Ovary (tissue), 3 donors: ENCODE results near the gene SLC2A13.

Source experiments
- POLR2A ChIP-seq: fragments of 450-650 bp; IDR thresholded peaks from one replicate; pipeline ENCODE4 v1.6.1; 2017; ENCODE audit warnings: antibody characterized with exemption, mild to moderate bottlenecking, moderate library complexity
- TF ChIP-seq, protein P1 (sequence below), 3 donors: fragments of 450-650 bp in 2 of 3; fragments of 200-600 bp in 1 of 3; IDR thresholded peaks; one replicate each; pipeline versions ENCODE4 v1.5.1 to v1.8.0; 2016 to 2022; ENCODE audit warnings: antibody characterized with exemption in 3 of 3, mild to moderate bottlenecking in 1 of 3
- donor health status: DM: no; HTN: no; CAD: no.

DNA sequence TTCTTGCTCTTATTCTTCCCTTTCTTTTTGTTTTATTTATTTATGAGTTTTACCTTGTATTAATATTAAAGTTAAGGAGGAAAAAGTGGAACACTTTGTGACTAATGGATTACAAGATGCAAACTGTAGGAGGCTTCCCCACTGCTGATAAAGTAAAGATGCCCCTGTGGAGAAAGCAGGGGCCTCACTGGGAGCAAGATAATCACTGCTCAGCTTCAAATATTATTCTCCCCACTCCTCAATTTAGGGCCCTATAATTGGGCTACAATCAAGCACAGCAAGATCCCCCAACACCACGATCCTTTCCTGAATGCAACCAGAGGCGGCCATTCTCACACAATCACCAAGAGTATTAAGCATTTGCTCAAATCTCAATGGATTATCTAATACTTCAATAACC is 149.2 kb downstream of the SLC2A13 start:
- TF ChIP-seq, protein P1, sequence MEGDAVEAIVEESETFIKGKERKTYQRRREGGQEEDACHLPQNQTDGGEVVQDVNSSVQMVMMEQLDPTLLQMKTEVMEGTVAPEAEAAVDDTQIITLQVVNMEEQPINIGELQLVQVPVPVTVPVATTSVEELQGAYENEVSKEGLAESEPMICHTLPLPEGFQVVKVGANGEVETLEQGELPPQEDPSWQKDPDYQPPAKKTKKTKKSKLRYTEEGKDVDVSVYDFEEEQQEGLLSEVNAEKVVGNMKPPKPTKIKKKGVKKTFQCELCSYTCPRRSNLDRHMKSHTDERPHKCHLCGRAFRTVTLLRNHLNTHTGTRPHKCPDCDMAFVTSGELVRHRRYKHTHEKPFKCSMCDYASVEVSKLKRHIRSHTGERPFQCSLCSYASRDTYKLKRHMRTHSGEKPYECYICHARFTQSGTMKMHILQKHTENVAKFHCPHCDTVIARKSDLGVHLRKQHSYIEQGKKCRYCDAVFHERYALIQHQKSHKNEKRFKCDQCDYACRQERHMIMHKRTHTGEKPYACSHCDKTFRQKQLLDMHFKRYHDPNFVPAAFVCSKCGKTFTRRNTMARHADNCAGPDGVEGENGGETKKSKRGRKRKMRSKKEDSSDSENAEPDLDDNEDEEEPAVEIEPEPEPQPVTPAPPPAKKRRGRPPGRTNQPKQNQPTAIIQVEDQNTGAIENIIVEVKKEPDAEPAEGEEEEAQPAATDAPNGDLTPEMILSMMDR (IDR thresholded peaks at IDR 0.05) = no peak
- no peak for TF ChIP-seq POLR2A
